ENCODE measurements around the gene BIRC6. TPM values are rescaled to one million over a fixed set of nuclear protein-coding genes. Genes with fewer than 3 reads are reported as not detected.
A peak's percentile ranks its signal among the peaks of the same experiment; 100 is the strongest.

The BIRC6 gene
- polyA plus RNA-seq, 3 donors, result 11.5 to 32.6 (median 12.9) TPM

- H3K4me1 ChIP-seq (ENCODE audit: control insufficient read depth in 1 of 2, insufficient read depth in 2 of 2, low read length in 2 of 2), result no peaks in the 10 kb centered on the region
- no CpG with 5 or more reads among the region's 6 CpGs for WGBS (ENCODE audit: insufficient coverage)
- peak overlapping the region in 2 of 7 donors; percentile 15 to 43 for H3K27ac Mint-ChIP-seq
- H2AFZ ChIP-seq (ENCODE audit: insufficient read depth, low read depth, low read length, poor library complexity, severe bottlenecking), result no peak overlapping the region
- intact Hi-C loops (cut with micrococcal nuclease), result no loop called here
- no peak overlapping the region for H3K9ac ChIP-seq (ENCODE audit: insufficient read depth, low read length, poor library complexity, severe bottlenecking)
- no peaks in the 10 kb centered on the region for H3K9me3 Mint-ChIP-seq
- no peaks in the 10 kb centered on the region for H3K79me2 ChIP-seq (ENCODE audit: insufficient read depth, low read length)
- no peaks in the 10 kb centered on the region for H3K27me3 Mint-ChIP-seq (ENCODE audit: low read depth in 3 of 3)
- H3K27ac ChIP-seq (ENCODE audit: low read depth in 1 of 2, low read length in 2 of 2), result peak overlapping the region in 1 of 2 donors; percentile 42
- no peaks in the 10 kb centered on the region for H3K27me3 ChIP-seq (ENCODE audit: control insufficient read depth in 2 of 2, insufficient read depth in 2 of 2, low read length in 2 of 2)
- H3K4me2 ChIP-seq (replicated peaks; ENCODE audit: extremely low read depth, low read length, poor library complexity, severe bottlenecking), result no peak overlapping the region
- no peak for DNase-seq
- no peak overlapping the region for H3K4me3 ChIP-seq (replicated peaks in 1 of 3; ENCODE audit: low read depth in 2 of 3, low read length in 3 of 3)
- no peaks in the 10 kb centered on the region for H3K9me3 ChIP-seq (replicated peaks in 1 of 2; ENCODE audit: control insufficient read depth in 1 of 2, insufficient read depth in 1 of 2, low read length in 2 of 2)
- peaks cover 60 to 93% of the 10 kb centered on the region in 2 donors for H3K36me3 ChIP-seq (replicated peaks in 1 of 2; ENCODE audit: control insufficient read depth in 1 of 2, insufficient read depth in 2 of 2, low read length in 2 of 2)
- peaks cover 58 to 82% of the 10 kb centered on the region in 2 donors for H3K36me3 Mint-ChIP-seq
- H3K4me3 Mint-ChIP-seq, result no peak overlapping the region
- no peak for TF ChIP-seq CTCF (IDR thresholded peaks at IDR 0.05)
- H4K20me1 ChIP-seq (ENCODE audit: insufficient read depth, low read length), result no peaks in the 10 kb centered on the region
- no peaks in the 10 kb centered on the region for H3K4me1 Mint-ChIP-seq
Observed at GRCh38 chr2:32523686-32524085, 166.9 kb downstream of the BIRC6 start.

GRCh38 chr2:32532341-32532740 is 175.5 kb downstream of the BIRC6 start:
- no peaks in the 10 kb centered on the region for H3K9me3 ChIP-seq (replicated peaks in 1 of 2; ENCODE audit: control insufficient read depth in 1 of 2, insufficient read depth in 1 of 2, low read length in 2 of 2)
- H3K27me3 ChIP-seq (ENCODE audit: control insufficient read depth in 2 of 2, insufficient read depth in 2 of 2, low read length in 2 of 2), result no peaks in the 10 kb centered on the region
- peaks cover 45 to 80% of the 10 kb centered on the region in 2 donors for H3K36me3 ChIP-seq (replicated peaks in 1 of 2; ENCODE audit: control insufficient read depth in 1 of 2, insufficient read depth in 2 of 2, low read length in 2 of 2)
- no peaks in the 10 kb centered on the region for H4K20me1 ChIP-seq (ENCODE audit: insufficient read depth, low read length)
- H3K27me3 Mint-ChIP-seq (ENCODE audit: low read depth in 3 of 3), result no peaks in the 10 kb centered on the region
- intact Hi-C loops (cut with micrococcal nuclease), result no loop called here
- no peak for TF ChIP-seq CTCF (IDR thresholded peaks at IDR 0.05)
- H3K4me1 Mint-ChIP-seq, result peaks cover 6% of the 10 kb centered on the region
- no peak overlapping the region for H3K9ac ChIP-seq (ENCODE audit: insufficient read depth, low read length, poor library complexity, severe bottlenecking)
- no peak overlapping the region for H3K4me2 ChIP-seq (replicated peaks; ENCODE audit: extremely low read depth, low read length, poor library complexity, severe bottlenecking)
- H3K4me1 ChIP-seq (ENCODE audit: control insufficient read depth in 1 of 2, insufficient read depth in 2 of 2, low read length in 2 of 2), result no peaks in the 10 kb centered on the region
- no peak overlapping the region for H2AFZ ChIP-seq (ENCODE audit: insufficient read depth, low read depth, low read length, poor library complexity, severe bottlenecking)
- no peak overlapping the region for H3K4me3 Mint-ChIP-seq
- H3K79me2 ChIP-seq (ENCODE audit: insufficient read depth, low read length), result peaks cover 3% of the 10 kb centered on the region
- no peak overlapping the region for H3K4me3 ChIP-seq (replicated peaks in 1 of 3; ENCODE audit: low read depth in 2 of 3, low read length in 3 of 3)
- no CpG with 5 or more reads among the region's 2 CpGs for WGBS (ENCODE audit: insufficient coverage)
- no peak for DNase-seq
- peaks cover 67 to 88% of the 10 kb centered on the region in 2 donors for H3K36me3 Mint-ChIP-seq
- peak overlapping the region in 1 of 2 donors; percentile 35 for H3K27ac ChIP-seq (ENCODE audit: low read depth in 1 of 2, low read length in 2 of 2)
- peaks cover 0 to 6% (median 0%) of the 10 kb centered on the region in 7 donors for H3K9me3 Mint-ChIP-seq
- no peak overlapping the region for H3K27ac Mint-ChIP-seq
